ENCODE results near the gene APBB1. TPM values are rescaled to one million over a fixed set of nuclear protein-coding genes. Genes with fewer than 3 reads are reported as not detected.

APBB1 gene
- total and polyA plus RNA-seq, 2 donors (not counting 1 experiment from before 2014, with no cell fraction given): 23.4 to 32.5 TPM

DNA sequence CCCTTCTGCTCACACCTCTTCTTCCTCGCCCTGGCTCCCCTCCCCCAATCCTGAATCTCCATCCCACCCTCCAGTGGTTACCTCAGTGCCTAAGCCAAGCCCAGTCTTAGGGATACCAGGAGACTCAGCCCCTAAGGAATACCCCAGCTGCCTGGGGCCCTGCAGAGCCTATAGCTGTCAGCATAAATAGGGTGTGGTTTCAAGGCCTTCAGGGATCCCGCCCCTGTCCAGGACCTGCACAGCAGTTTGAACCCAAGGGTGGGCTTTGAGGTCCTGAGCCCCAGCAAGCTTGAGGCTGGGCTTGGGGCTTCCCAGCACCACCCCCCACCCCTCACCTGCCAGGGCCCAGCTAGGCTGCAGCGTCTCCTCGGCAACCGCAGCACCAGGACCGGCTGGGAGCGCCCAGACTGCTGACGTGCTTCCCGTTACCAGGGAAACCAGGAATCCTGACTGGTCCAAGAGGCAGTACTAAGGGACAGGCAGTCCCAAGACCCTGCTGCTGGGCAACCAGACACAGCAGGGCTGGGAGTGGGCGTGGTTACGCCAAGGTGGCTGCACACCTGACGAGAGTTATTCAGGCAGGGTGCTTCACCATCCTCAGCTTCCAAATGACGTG lies 13.7 kb downstream of the APBB1 start:
- Histone ChIP-seq H3K79me2 (ENCODE audit: control insufficient read depth, insufficient read depth, low read length) (no peaks in the 10 kb centered on the region), H3K27me3 (replicated peaks in 1 of 4; ENCODE audit: control extremely low read depth in 1 of 4, control insufficient read depth in 3 of 4, insufficient read depth in 4 of 4, low read length in 3 of 4) (no peaks in the 10 kb centered on the region), H3K27ac (ENCODE audit: low read length in 2 of 2) (no peak overlapping the region), H3K9me3 (ENCODE audit: control extremely low read depth in 1 of 3, control insufficient read depth in 2 of 3, insufficient read depth in 1 of 3, low read length in 2 of 3) (no peaks in the 10 kb centered on the region), H3K4me1 (ENCODE audit: control insufficient read depth in 2 of 2, insufficient read depth in 2 of 2, low read length in 2 of 2) (peaks cover 39 to 43% of the 10 kb centered on the region in 2 donors), H3K36me3 (replicated peaks in 1 of 2; ENCODE audit: control extremely low read depth in 1 of 2, control insufficient read depth in 1 of 2, extremely low read depth in 1 of 2, insufficient read depth in 2 of 2, low read length in 1 of 2) (peaks cover 0 to 6% of the 10 kb centered on the region in 2 experiments), H4K20me1 (ENCODE audit: control insufficient read depth, insufficient read depth, low read length, poor library complexity, severe bottlenecking) (no peaks in the 10 kb centered on the region), H3K4me2 (replicated peaks; ENCODE audit: low read depth, low read length, poor library complexity, severe bottlenecking) (peak overlapping the region; percentile 83), H2AFZ (ENCODE audit: insufficient read depth, low read depth, low read length, poor library complexity, severe bottlenecking) (no peak overlapping the region), H3K9ac (ENCODE audit: low read length) (no peak overlapping the region), H3K4me3 (ENCODE audit: control extremely low read depth in 1 of 5, extremely low read depth in 1 of 5, insufficient read depth in 1 of 5, low read depth in 2 of 5, low read length in 4 of 5) (no peak overlapping the region)
- intact Hi-C loops (cut with micrococcal nuclease): no loop called here
- Mint-ChIP-seq H3K27ac (no peak overlapping the region), H3K9me3 (ENCODE audit: insufficient read depth) (no peaks in the 10 kb centered on the region), H3K27me3 (no peaks in the 10 kb centered on the region), H3K4me1 (peaks cover 62% of the 10 kb centered on the region), H3K4me3 (no peak overlapping the region)
- ChIA-PET POLR2A (no interaction called here), CTCF (interaction anchor here (0.5 to 1.8 kb wide), 3 partner anchors 25 to 267 kb away, joined by 3 to 5 read pairs (median 5); no protein-coding TSS in a partner anchor)
- ATAC-seq (ENCODE audit: low read depth) (no peak), DNase-seq (no peak)
- TF ChIP-seq, protein P1, sequence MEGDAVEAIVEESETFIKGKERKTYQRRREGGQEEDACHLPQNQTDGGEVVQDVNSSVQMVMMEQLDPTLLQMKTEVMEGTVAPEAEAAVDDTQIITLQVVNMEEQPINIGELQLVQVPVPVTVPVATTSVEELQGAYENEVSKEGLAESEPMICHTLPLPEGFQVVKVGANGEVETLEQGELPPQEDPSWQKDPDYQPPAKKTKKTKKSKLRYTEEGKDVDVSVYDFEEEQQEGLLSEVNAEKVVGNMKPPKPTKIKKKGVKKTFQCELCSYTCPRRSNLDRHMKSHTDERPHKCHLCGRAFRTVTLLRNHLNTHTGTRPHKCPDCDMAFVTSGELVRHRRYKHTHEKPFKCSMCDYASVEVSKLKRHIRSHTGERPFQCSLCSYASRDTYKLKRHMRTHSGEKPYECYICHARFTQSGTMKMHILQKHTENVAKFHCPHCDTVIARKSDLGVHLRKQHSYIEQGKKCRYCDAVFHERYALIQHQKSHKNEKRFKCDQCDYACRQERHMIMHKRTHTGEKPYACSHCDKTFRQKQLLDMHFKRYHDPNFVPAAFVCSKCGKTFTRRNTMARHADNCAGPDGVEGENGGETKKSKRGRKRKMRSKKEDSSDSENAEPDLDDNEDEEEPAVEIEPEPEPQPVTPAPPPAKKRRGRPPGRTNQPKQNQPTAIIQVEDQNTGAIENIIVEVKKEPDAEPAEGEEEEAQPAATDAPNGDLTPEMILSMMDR (IDR thresholded peaks at IDR 0.05): no peak
- TF ChIP-seq EZH2 (IDR thresholded peaks at IDR 0.05; ENCODE audit: borderline replicate concordance, insufficient read depth, low read depth, low read length, poor library complexity, severe bottlenecking): no peak
- 93% methylated on average over 12 of the region's 13 CpGs for WGBS (ENCODE audit: insufficient coverage)

DNA sequence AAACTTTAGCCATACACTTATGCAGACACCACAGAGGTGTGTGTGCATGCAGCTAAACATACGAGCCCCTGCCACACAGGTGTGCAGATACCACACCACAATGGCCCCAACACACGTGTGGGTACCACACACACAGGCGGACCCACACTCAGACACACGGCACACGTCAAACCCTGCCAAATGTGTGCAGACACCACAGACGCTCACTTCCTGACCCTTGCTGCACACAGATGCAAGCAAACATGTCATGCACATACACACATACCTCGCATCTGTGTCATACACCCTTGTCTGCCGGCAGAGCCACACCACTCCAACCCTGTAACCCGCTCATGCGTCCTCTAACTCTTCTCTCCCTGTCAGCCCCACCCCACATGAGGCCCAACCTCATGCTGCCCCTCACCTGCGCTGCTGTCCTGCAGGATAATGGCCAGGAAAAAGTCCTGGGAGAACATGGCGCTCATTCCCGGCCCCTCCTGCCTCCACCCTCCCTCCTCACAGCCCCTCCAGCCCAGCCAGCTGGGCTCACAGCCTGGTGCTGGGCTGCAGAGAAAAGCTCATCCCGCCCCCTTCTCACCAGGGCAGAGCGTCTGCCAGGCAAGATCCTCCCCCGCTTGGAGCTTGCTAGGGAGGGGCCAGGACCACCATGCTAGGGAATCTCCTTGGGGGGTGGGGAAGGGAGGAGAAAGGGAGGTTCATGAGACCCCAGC lies 14.4 kb downstream of the APBB1 start:
- DNase-seq: no peak
- no peak for TF ChIP-seq EZH2 (IDR thresholded peaks at IDR 0.05; ENCODE audit: borderline replicate concordance, insufficient read depth, low read depth, low read length, poor library complexity, severe bottlenecking)
- TF ChIP-seq, protein P1 (IDR thresholded peaks at IDR 0.05): no peak
- peaks cover 62% of the 10 kb centered on the region for H3K4me1 Mint-ChIP-seq

More for the DNA sequence above, 14.4 kb downstream of the APBB1 start:
- ChIA-PET POLR2A (no interaction called here), CTCF (interaction anchor here (1.1 to 6.0 kb wide), 3 partner anchors 24 to 39 kb away, joined by 5 to 49 read pairs (median 5); no protein-coding TSS in a partner anchor)
- 82% methylated on average over 13 of the region's 16 CpGs for WGBS (ENCODE audit: insufficient coverage)
- peak overlapping the region; percentile 56 for H3K4me3 Mint-ChIP-seq
- peak overlapping the region; percentile 73 for H3K27ac Mint-ChIP-seq
- Histone ChIP-seq H2AFZ (ENCODE audit: insufficient read depth, low read depth, low read length, poor library complexity, severe bottlenecking) (no peak overlapping the region), H4K20me1 (ENCODE audit: control insufficient read depth, insufficient read depth, low read length, poor library complexity, severe bottlenecking) (no peaks in the 10 kb centered on the region), H3K4me2 (replicated peaks; ENCODE audit: low read depth, low read length, poor library complexity, severe bottlenecking) (peak overlapping the region; percentile 83), H3K36me3 (replicated peaks in 1 of 2; ENCODE audit: control extremely low read depth in 1 of 2, control insufficient read depth in 1 of 2, extremely low read depth in 1 of 2, insufficient read depth in 2 of 2, low read length in 1 of 2) (peaks cover 0 to 3% of the 10 kb centered on the region in 2 experiments), H3K9me3 (ENCODE audit: control extremely low read depth in 1 of 3, control insufficient read depth in 2 of 3, insufficient read depth in 1 of 3, low read length in 2 of 3) (no peaks in the 10 kb centered on the region), H3K4me1 (ENCODE audit: control insufficient read depth in 2 of 2, insufficient read depth in 2 of 2, low read length in 2 of 2) (peaks cover 39 to 43% of the 10 kb centered on the region in 2 donors), H3K79me2 (ENCODE audit: control insufficient read depth, insufficient read depth, low read length) (no peaks in the 10 kb centered on the region), H3K9ac (ENCODE audit: low read length) (no peak overlapping the region), H3K27me3 (replicated peaks in 1 of 4; ENCODE audit: control extremely low read depth in 1 of 4, control insufficient read depth in 3 of 4, insufficient read depth in 4 of 4, low read length in 3 of 4) (no peaks in the 10 kb centered on the region), H3K27ac (ENCODE audit: low read length in 2 of 2) (no peak overlapping the region), H3K4me3 (ENCODE audit: control extremely low read depth in 1 of 5, extremely low read depth in 1 of 5, insufficient read depth in 1 of 5, low read depth in 2 of 5, low read length in 4 of 5) (no peak overlapping the region)
- no peaks in the 10 kb centered on the region for H3K9me3 Mint-ChIP-seq (ENCODE audit: insufficient read depth)
- ATAC-seq (ENCODE audit: low read depth): no peak
- intact Hi-C loops (cut with micrococcal nuclease): no loop called here
- H3K27me3 Mint-ChIP-seq: no peaks in the 10 kb centered on the region
